H9 (cell line): ENCODE data around the gene TMEM95. TPM values are rescaled to one million over a fixed set of nuclear protein-coding genes. Genes with fewer than 3 reads are reported as not detected.

Source experiments
- DNase-seq: peaks from one replicate; pipeline ENCODE4 v3.0.0-alpha.2; 2017
- H2AFZ ChIP-seq: one replicate; pipeline ENCODE4 v1.6.1; 2013; ENCODE audit warnings: mild to moderate bottlenecking, low read length, control low read depth, moderate library complexity
- H2AK5ac ChIP-seq: 2 replicates; pipeline ENCODE4 v1.6.1; 2013; ENCODE audit warnings: low read length, control low read depth, mixed read lengths; ENCODE audit not compliant: insufficient read length
- H2BK120ac ChIP-seq: one replicate; pipeline ENCODE4 v1.6.1; 2013; ENCODE audit warnings: low read depth, mild to moderate bottlenecking, low read length, control low read depth, inconsistent platforms; ENCODE audit not compliant: poor library complexity, severe bottlenecking
- H2BK12ac ChIP-seq: 2 replicates; pipeline ENCODE4 v1.6.1; 2013; ENCODE audit warnings: low read length, control low read depth, mixed read lengths, low read depth; ENCODE audit not compliant: insufficient read length
- H2BK15ac ChIP-seq: 2 replicates; pipeline ENCODE4 v1.6.1; 2013; ENCODE audit warnings: low read depth, low read length, control low read depth
- H2BK20ac ChIP-seq: one replicate; pipeline ENCODE4 v1.6.1; 2013; ENCODE audit warnings: low read depth, mild to moderate bottlenecking, low read length, control low read depth, inconsistent platforms; ENCODE audit not compliant: poor library complexity, severe bottlenecking
- H2BK5ac ChIP-seq: 2 replicates; pipeline ENCODE4 v1.6.1; 2013; ENCODE audit warnings: low read length, control low read depth, mixed read lengths; ENCODE audit not compliant: insufficient read length
- H3K14ac ChIP-seq: 2 replicates; pipeline ENCODE4 v1.6.1; 2013; ENCODE audit warnings: low read length, control low read depth; ENCODE audit not compliant: insufficient read depth
- H3K18ac ChIP-seq: 2 replicates; pipeline ENCODE4 v1.6.1; 2013; ENCODE audit warnings: low read depth, mild to moderate bottlenecking, mixed read lengths, low read length, control low read depth; ENCODE audit not compliant: insufficient read length
- H3K23ac ChIP-seq: 2 replicates; pipeline ENCODE4 v1.6.1; 2013; ENCODE audit warnings: low read length, control low read depth, mixed read lengths, low read depth; ENCODE audit not compliant: insufficient read length
- H3K23me2 ChIP-seq: 2 replicates; pipeline ENCODE4 v1.6.1; 2013; ENCODE audit warnings: low read depth, mild to moderate bottlenecking, mixed read lengths, low read length, control low read depth; ENCODE audit not compliant: insufficient read length, poor library complexity, severe bottlenecking
- H3K27ac ChIP-seq: 2 replicates; pipeline ENCODE4 v1.5.1; 2013; ENCODE audit warnings: low read length, control low read depth, mixed read lengths, low read depth; ENCODE audit not compliant: insufficient read length
- H3K27me3 ChIP-seq: 2 replicates; pipeline ENCODE4 v1.6.1; 2013; ENCODE audit warnings: low read length, control low read depth, inconsistent platforms; ENCODE audit not compliant: insufficient read depth
- H3K4ac ChIP-seq: 2 replicates; pipeline ENCODE4 v1.6.1; 2013; ENCODE audit warnings: low read depth, mild to moderate bottlenecking, control low read depth, inconsistent platforms, low read length, moderate library complexity
- H3K4me1 ChIP-seq: 2 replicates; pipeline ENCODE4 v1.6.1; 2013; ENCODE audit warnings: low read length, control low read depth, inconsistent platforms; ENCODE audit not compliant: insufficient read depth
- H3K4me2 ChIP-seq: 2 replicates; pipeline ENCODE4 v1.6.1; 2013; ENCODE audit warnings: low read length, control low read depth, mixed read lengths; ENCODE audit not compliant: insufficient read length, insufficient read depth
- H3K56ac ChIP-seq: 2 replicates; pipeline ENCODE4 v1.6.1; 2013; ENCODE audit warnings: low read depth, mild to moderate bottlenecking, mixed read lengths, low read length, control low read depth; ENCODE audit not compliant: insufficient read length
- H3K79me1 ChIP-seq: 2 replicates; pipeline ENCODE4 v1.6.1; 2013; ENCODE audit warnings: low read depth, mild to moderate bottlenecking, moderate library complexity, low read length, control low read depth, inconsistent platforms; ENCODE audit not compliant: insufficient read depth, poor library complexity, severe bottlenecking
- H3K79me2 ChIP-seq: 2 replicates; pipeline ENCODE4 v1.6.1; 2013; ENCODE audit warnings: low read length, control low read depth, inconsistent platforms; ENCODE audit not compliant: insufficient read depth
- H3K9ac ChIP-seq: 2 replicates; pipeline ENCODE4 v1.6.1; 2013; ENCODE audit warnings: low read length, control low read depth, mixed read lengths; ENCODE audit not compliant: insufficient read length; ENCODE audit errors: extremely low read depth
- H3K9me3 ChIP-seq: one replicate; pipeline ENCODE4 v1.6.1; 2013; ENCODE audit warnings: low read depth, low read length, inconsistent platforms; ENCODE audit not compliant: control insufficient read depth
- H3T11ph ChIP-seq: one replicate; pipeline ENCODE4 v1.6.1; 2013; ENCODE audit warnings: mild to moderate bottlenecking, low read length, control low read depth, inconsistent platforms
- H4K20me1 ChIP-seq: one replicate; pipeline ENCODE4 v1.6.1; 2013; ENCODE audit not compliant: control insufficient read depth, insufficient read length, insufficient read depth
- H4K5ac ChIP-seq: 2 replicates; pipeline ENCODE4 v1.6.1; 2013; ENCODE audit warnings: low read depth, mild to moderate bottlenecking, mixed read lengths, low read length, control low read depth; ENCODE audit not compliant: insufficient read length
- H4K8ac ChIP-seq: replicated peaks from 2 replicates; pipeline ENCODE4 v1.6.1; 2013; ENCODE audit warnings: low read length, control low read depth, mixed read lengths, low read depth; ENCODE audit not compliant: insufficient read length
- H4K91ac ChIP-seq: 2 replicates; pipeline ENCODE4 v1.6.1; 2013; ENCODE audit warnings: low read depth, mild to moderate bottlenecking, moderate library complexity, mixed read lengths, low read length, control low read depth; ENCODE audit not compliant: insufficient read length
- H3K27ac Mint-ChIP-seq, 3 experiments: 2 replicates in 2 of 3; 3 replicates in 1 of 3; pipeline ENCODE4 v1.8.0; 2020 to 2021; ENCODE audit warnings: mixed read lengths in 3 of 3, mild to moderate bottlenecking in 1 of 3, moderate library complexity in 1 of 3
- H3K27me3 Mint-ChIP-seq: 2 replicates; pipeline ENCODE4 v1.8.0; 2021; ENCODE audit warnings: low read depth, mild to moderate bottlenecking, moderate library complexity, mixed read lengths
- H3K36me3 Mint-ChIP-seq, 3 experiments: 2 replicates in 2 of 3; 3 replicates in 1 of 3; pipeline ENCODE4 v1.8.0; 2020 to 2021; ENCODE audit warnings: low read depth in 3 of 3, mixed read lengths in 3 of 3; ENCODE audit not compliant: insufficient read depth in 1 of 3
- H3K4me1 Mint-ChIP-seq, 2 experiments: 2 replicates each; pipeline ENCODE4 v1.8.0; 2020; ENCODE audit warnings: mixed read lengths in 2 of 2
- H3K4me3 Mint-ChIP-seq, 2 experiments: 2 replicates in 1 of 2; 3 replicates in 1 of 2; pipeline ENCODE4 v1.8.0; 2020 to 2021; ENCODE audit warnings: mild to moderate bottlenecking in 2 of 2, mixed read lengths in 2 of 2, moderate library complexity in 1 of 2
- H3K9me3 Mint-ChIP-seq, 2 experiments: 2 replicates in 1 of 2; 3 replicates in 1 of 2; pipeline ENCODE4 v1.8.0; 2020; ENCODE audit warnings: mild to moderate bottlenecking in 2 of 2, mixed read lengths in 2 of 2, moderate library complexity in 1 of 2
- CTCF ChIP-seq: fragments of 200-600 bp; sonication (generic); conservative IDR thresholded peaks from 3 replicates; pipeline ENCODE4 v1.8.0; 2021; ENCODE audit warnings: antibody characterized with exemption, mild to moderate bottlenecking
- WGBS: extraction: QIAGEN DNeasy Blood & Tissue Kit; methylation state at CpG from one replicate; pipeline ENCODE4 v1.1.7; 2013; ENCODE audit warnings: missing lambda C conversion rate, low lambda C conversion rate, mixed read lengths; ENCODE audit not compliant: insufficient read length; ENCODE audit errors: extremely low coverage; 5-methylcytosine and 5-hydroxymethylcytosine counted together
- total RNA-seq: library from RNA; stranded (reverse); gene quantifications from 2 replicates; pipeline ENCODE4 v1.2.1, GENCODE V29; 2021

TMEM95 gene
- total RNA-seq, 1 experiment from 2014 or later: not detected

GRCh38 chr17:7393613-7394451 is 38.9 kb downstream of the TMEM95 start:
- Histone ChIP-seq H3K18ac (no peak overlapping the region), H3T11ph (no peak overlapping the region), H3K4me1 (peaks cover 7% of the 10 kb centered on the region; the same call in 1 of the 2 replicates), H2BK15ac (no peak overlapping the region), H4K5ac (no peak overlapping the region), H3K79me1 (no peaks in the 10 kb centered on the region), H3K9ac (no peak overlapping the region), H4K8ac (no peak overlapping the region), H3K9me3 (no peaks in the 10 kb centered on the region), H2BK5ac (no peak overlapping the region), H3K23ac (no peak overlapping the region), H3K4ac (no peak overlapping the region), H3K4me2 (peak overlapping the region; percentile 92), H3K23me2 (peaks cover 12% of the 10 kb centered on the region), H2BK120ac (no peak overlapping the region), H3K79me2 (no peaks in the 10 kb centered on the region), H4K91ac (no peak overlapping the region), H2AK5ac (no peak overlapping the region), H2AFZ (no peak overlapping the region), H3K27me3 (no peaks in the 10 kb centered on the region), H3K56ac (no peak overlapping the region), H3K14ac (peak overlapping the region; percentile 51; the same call in 1 of the 2 replicates), H4K20me1 (peaks cover 2% of the 10 kb centered on the region), H2BK12ac (no peak overlapping the region), H3K27ac (no peak overlapping the region), H2BK20ac (no peak overlapping the region)
- H3K9me3 Mint-ChIP-seq: no peaks in the 10 kb centered on the region; a peak in 1 of 5 replicates
- TF ChIP-seq CTCF: peak; percentile 60
- peak overlapping the region; percentile 87 to 96 for H3K4me3 Mint-ChIP-seq
- H3K27ac Mint-ChIP-seq: peak overlapping the region in 1 of 3 experiments; percentile 90; a peak in 2 of 7 replicates
- H3K4me1 Mint-ChIP-seq: peaks cover 22% of the 10 kb centered on the region in 2 experiments
- H3K36me3 Mint-ChIP-seq: peaks cover 20 to 35% (median 25%) of the 10 kb centered on the region in 3 experiments
- no CpG with 5 or more reads among the region's 48 CpGs for WGBS
- peaks cover 2% of the 10 kb centered on the region for H3K27me3 Mint-ChIP-seq
- DNase-seq: peak; percentile 81
